OCI-M1 (cell line): ENCODE results near the gene TBC1D3I.
"Not testable (repeated sequence)": the region's sequence is repeated elsewhere in the genome, so short reads cannot be mapped to it uniquely, and the experiment has no call there.

Experiments used
- DNase-seq: peaks from one replicate; lab custom pipeline; 2025; lab: John Stamatoyannopoulos, UW

TBC1D3I gene

GRCh38 chr17:36206486-36206821, 57.9 kb downstream of the TBC1D3I start:
- not testable (repeated sequence) for DNase-seq

GRCh38 chr17:36205637-36206485, 58.5 kb downstream of the TBC1D3I start:
- DNase-seq: no peak

DNA sequence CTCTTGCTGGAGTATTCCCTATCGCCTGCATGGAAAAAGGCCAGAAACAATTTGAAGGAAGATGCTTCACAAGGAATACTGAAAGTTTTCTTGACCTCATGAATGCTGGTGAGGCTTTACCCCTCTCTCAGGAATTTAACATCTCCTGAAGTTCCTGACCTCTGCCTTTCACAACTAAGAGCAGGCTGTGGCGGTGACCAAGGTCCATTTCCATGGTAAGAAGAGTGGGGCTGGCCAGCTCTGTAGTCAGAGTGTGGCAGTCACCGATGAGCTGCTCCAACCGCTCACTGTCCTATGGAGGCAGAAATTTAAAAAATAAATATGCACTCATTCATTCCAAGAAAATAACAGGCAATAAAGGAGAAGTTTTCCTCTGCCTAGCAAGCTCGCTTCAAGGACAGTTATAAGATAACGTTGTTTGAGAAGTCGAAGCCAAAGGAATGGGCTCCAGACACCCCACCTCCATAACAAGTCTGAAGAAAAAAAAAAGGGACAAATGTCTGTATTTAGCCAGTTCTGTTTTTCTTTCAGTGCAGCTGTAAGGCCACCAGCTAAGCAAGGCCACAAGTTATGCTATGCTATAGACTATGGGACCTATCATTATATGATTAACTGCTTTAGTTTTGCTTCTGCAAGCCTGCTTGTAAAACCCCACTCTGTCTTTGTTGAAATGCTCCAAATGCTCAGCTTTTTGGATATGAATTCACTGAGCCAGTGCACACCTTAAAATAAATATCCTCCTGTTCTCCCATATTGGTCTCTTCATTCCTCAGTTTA, 59.5 kb downstream of the TBC1D3I start:
- DNase-seq: no peak
